GM19239 (cell line): ENCODE data around the gene SUSD2.
A peak's percentile ranks its signal among the peaks of the same experiment; 100 is the strongest.
"Not testable (repeated sequence)": the region's sequence is repeated elsewhere in the genome, so short reads cannot be mapped to it uniquely, and the experiment has no call there.

Source experiments
- DNase-seq: peaks from one replicate; pipeline ENCODE4 v3.0.0; 2011; ENCODE audit warnings: low spot score; ENCODE audit not compliant: insufficient read length
- FAIRE-seq: peaks from 2 replicates; lab custom pipeline; 2011; peaks lifted over from hg19 to GRCh38; lab: Jason Lieb, UNC

SUSD2 gene

DNA sequence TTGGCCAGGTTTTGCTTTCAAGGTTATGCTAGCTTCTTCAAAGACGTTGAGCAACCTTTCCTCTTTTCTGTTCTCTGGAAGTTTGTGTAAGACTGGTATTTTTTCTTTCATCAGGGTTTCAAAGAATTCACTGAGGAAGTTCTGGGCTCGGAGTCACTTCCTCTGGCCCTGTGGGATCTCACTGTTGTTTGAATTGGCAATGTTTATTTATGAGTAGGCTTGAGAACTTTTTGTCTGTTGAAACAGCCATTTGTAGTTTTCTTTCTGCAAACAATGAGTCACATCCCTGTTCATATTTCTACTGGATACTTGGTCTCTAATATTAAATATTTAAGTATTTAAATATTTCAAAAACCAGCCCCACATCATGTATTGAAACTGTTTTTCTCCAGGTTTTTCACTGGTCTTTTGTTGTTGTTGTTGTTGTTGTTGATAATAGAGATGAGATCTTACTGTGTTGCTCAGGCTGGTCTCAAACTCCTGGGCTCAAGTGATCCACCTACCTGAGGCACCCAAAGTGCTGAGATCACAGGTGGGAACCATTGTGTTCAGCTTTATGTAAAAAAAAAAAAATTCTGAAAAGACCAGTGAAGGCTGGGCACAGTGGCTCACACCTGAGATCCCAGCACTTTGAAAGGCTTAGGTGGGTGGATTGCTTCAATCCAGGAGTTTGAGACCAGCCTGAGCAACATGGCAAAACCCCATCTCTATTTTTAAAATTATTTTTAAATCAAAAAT, 26.9 kb downstream of the SUSD2 start:
- no peak for DNase-seq
- no peak for FAIRE-seq

DNA sequence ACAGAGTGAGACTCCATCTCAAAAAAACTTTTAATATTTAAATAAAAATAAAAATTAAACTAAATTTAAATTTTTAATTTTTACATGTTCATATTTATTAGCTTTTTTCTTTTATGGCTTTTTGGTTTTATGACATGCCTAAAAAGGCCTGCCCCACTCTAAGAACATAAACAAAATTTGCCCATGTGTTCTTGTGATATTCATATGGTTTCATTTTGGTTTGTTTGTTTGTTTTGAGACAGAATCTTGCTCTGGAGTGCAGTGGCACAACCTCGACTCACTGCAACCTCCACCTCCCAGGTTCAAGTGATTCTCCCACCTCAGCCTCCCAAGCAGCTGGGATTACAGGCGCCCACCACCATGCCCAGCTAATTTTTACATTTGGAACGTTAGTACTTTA, 27.7 kb downstream of the SUSD2 start:
- DNase-seq: no peak
- FAIRE-seq: no peak

DNA sequence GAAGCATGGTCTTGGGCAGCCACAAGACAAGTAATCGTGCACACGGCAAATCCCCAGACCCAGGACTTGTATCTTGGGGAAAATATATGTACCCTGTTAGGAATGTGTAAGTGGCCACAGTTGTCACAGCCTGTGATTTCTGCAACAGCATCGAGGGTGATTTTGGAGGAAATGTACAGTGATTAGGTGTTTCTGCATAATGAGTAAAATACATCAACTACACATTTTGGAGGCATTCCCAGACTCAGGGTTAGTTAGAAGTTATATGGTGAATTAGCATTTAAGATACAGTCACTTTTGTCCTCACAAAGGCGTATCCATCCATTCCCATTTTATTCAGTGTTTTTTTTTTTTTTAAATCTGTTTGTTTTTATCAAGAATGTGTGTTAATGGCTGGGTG, 28.4 kb downstream of the SUSD2 start:
- FAIRE-seq: no peak
- no peak for DNase-seq

DNA sequence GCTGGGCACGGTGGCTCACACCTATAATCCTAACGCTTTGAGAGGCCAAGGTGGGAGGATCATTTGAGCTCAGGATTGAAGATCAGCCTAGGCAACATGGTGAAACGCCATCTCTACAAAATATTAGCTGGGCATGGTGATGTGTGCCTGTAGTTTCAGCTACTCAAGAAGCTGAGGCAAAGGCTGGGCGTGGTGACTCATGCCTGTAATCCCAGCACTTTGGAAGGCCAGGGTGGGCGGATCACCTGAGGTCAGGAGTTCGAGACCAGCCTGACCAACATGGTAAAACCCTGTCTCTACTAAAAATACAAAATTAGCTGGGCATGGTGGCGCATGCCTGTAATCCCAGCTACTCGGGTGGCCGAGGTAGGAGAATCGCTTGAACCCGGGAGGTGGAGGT, 29.1 kb downstream of the SUSD2 start:
- FAIRE-seq, DNase-seq: not testable (repeated sequence)

DNA sequence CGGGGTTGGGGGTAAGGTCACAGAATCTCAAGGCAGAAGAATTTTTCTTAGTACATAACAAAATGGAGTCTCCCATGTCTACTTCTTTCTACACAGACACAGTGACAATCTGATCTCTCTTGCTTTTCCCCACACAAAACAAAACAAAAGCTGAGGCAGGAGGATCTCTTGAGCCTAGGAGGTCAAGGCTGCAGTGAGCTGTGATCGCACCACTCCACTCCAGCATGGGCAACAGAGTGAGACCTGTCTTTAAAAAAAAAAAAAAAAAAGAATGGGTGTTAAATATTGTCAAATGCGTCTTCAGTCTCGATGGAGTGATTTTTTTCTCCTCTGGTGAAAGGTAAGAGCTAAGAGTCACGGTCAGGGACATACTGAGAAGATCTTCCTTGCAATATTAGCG, 30.4 kb downstream of the SUSD2 start:
- FAIRE-seq, DNase-seq: not testable (repeated sequence)

DNA sequence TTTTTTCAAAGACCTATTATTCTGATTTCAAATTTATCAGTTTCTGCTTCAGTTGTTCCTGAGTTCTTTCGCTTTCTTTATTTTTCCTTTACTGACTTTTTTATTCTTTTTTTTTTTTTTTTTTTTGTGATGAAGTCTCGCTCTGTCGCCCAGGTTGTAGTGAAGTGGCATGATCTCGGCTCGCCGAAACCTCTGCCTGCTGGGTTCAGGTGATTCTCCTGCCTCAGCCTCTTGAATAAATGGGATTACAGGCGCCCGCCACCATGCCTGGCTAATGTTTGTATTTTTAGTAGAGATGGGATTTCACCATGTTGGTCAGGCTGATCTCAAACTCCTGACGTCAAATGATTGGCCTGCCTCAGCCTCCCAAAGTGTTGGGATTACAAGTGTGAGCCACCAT, 31.8 kb downstream of the SUSD2 start:
- FAIRE-seq: not testable (repeated sequence)

DNA sequence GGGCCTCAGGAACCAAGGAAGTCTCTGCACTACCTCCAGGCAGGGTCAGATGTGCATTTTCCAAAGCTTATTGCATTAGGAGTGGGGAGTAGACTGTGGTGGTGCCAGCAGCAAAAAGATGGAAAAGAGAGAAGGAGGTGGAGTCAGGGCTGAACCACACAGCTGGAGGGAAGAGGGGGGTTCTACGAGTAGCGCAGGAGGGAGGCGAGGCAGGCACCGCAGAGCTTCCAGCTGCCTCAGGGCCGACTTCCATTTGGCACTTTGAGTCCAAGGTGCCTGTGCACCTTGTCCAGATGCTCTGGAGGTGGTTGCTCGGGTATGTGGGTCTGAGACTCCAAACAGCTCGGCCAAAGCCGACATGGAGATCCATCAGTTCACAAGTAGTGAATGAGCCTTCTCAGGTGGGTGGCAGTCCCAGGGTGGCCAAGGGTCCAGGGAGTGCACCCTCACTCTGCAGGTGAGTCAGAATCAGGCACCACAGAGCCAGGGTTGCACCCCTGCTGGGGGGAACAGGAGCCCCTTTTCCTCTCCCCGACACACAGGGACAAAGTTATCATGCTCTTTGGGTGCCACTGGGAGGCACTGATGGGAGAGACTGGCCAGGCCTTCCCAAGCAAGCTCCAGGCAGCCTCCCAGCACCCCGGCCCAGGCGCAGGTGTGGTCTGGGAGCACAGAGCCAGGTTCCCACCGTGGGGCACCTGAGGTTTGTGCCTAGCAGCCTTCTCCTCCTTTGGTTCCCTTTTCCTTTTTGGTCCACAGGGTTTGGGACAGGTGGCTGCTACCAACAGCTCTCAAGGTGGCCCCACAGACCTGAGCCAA, 33.4 kb downstream of the SUSD2 start:
- no peak for FAIRE-seq

More for the DNA sequence above, 31.8 kb downstream of the SUSD2 start:
- DNase-seq: not testable (repeated sequence)

DNA sequence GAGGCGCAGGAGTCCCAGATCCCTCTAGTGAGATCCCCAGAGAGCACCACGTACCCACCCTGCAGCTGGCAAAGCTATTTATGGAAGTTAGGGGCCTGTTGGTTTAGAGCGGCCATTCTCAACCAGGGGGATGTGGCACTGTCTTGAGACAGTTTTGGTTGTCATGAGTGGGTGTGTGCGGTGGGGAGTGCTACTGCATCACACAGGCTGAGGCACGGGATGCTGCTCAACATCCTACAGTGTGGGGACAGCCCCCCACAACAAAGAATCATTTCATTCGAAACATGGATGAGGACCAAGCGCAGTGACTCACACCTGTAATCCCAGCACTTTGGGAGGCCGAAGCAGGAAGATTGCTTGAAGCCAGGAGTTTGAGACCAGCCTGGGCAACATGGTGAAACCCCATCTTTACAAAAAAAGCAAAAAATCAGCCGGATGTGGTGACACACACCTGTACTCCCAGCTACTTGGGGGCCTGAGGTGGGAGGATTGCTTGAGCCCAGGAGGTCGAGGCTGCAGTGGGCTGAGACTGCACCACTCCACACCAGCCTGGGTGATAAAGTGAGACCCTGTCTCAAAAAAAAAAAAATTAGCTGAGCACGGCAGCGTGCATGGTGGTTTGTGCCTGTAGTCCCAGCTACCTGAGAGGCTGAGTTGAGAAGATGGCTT, 35.4 kb downstream of the SUSD2 start:
- FAIRE-seq: no peak
- DNase-seq: no peak

More for the DNA sequence above, 33.4 kb downstream of the SUSD2 start:
- no peak for DNase-seq

DNA sequence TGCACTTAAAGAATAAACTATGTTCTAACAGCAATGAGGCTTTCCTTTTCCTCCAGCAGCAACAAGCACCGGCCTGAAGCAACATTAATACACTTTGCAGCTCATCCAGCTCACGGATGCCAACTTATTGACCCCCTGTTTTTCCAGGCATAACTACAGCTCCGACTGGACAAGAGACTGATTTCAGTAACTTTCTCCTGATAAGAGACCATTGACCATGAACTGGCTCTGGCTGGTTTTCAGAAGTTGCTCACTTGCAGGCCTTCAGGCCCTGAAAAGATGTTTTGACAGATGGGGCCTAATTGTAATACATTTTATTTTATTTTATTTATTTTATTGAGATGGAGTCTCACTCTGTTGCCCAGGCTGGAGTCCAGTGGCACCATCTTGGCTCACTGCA, 36.1 kb downstream of the SUSD2 start:
- no peak for FAIRE-seq
- DNase-seq: no peak

DNA sequence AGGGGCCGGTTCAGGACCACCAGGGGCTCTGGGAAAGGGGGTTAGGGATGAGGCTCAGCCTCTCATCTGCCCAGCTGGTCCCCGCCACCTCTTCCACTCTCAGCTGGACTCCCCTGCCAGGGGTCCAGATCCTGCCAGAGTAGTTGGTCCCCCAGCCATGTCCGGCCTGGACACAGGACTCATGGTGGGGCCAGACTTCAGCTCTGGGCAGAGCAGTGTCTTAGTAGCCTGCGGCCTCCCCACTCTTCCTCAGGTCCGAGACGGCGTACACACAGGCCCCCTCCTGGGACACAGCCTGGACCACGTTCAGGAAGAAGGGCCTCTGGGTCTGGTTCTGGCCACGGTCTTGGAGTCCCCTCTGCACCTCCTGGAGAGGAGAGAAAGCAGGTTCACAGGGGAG, 38.5 kb downstream of the SUSD2 start:
- DNase-seq: no peak
- no peak for FAIRE-seq

DNA sequence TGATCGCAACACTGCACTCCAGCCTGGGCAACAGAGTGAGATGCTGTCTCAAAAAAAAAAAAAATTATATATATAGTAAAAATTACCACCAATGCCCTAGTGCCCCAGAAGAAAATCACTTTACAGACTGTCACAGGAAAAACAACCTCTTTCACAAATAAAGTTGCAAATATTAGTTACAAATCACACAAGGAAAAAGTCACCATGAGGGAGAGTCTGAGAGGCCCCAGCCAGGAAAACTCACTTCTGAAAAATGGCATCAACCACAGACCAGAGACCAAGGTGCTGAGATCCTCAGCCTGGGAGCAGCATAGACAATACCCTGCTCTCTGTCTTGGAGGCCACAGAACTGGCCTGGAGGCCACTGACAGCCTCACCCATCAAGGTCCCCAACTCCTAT, 43.2 kb downstream of the SUSD2 start:
- DNase-seq (no peak), FAIRE-seq (no peak)

DNA sequence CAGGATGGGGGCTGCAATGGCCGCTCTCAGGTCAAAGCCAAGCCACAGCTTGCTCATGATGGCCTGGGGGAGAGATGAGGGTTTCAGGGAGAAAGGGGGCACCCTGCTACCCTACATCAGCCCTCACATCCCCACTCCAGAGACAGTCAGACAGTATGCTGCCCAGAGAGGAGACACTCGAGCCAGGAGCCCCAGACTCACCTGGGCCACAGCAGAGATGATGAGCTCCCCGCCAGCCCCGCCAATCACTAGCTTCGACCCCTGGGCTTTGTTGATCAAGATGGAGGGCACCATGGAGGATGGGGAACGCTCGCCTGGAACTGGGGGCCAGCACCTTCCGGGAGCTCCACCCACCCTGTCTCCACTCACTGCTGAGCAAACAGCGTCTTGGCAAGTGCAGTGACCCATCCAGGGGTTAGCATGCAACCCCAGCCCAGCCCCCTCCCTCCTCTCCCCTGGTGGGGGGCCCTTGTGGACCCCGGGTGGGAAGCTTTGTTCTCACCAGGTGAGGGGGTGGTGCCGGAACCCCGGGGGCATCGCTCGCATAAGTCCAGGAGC, 43.8 kb downstream of the SUSD2 start:
- DNase-seq (no peak), FAIRE-seq (no peak)

DNA sequence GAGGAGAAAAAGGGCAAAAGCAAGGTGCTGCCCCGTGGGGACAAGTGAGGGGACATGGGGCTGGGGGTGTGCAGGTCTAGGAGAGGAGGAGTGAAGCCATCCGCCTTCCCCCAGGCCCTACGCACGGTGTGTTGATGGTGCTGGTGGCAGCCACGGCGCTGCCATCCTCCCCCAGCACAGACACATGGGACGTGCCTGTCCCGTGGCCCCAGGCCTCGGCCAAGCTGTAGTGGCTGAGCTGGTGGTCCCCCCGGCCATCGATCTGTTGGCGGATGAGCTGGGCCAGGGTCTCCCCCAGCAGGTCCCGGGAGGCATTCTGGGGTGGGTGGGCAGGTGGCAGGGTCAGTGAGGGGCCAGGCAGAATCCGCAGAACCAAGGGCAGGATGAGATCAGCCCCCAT, 44.7 kb downstream of the SUSD2 start:
- DNase-seq (no peak), FAIRE-seq (no peak)

DNA sequence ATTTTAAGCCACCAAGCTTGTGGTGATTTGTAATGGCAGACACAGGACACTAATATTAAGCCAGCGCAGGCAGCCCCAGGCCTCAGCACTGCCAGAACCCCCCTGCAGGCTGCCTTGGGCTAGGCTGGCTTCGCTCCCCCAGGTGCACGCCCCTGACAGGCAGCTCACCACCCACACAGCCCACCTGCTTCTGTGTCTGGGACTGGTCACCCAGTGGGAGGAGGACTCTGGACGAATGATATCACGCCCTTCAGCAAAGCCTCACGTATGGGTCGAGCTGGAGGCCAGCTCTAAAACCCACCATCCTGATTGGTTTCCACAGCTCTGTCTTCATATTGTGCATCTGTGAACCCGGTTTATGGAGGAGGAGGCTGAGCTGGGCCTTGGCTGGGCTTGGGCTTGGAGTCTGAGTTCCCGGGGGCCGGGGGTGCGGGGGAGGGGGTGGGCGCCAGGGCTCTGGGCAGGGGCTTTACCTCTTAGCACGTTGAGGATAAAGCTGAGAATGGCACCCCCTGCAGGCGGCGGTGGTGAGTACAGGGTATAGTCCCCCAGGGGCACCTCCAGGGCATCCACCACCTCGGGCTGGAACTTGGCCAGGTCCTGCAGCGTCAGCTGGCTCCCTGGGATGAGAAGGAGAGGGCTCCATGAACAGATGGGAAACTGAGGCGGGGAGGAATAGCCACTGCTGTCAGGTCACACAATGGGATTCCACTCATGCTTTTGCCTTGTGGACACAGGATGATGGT, 49.8 kb downstream of the SUSD2 start:
- DNase-seq (peak; percentile 53), FAIRE-seq (no peak)

DNA sequence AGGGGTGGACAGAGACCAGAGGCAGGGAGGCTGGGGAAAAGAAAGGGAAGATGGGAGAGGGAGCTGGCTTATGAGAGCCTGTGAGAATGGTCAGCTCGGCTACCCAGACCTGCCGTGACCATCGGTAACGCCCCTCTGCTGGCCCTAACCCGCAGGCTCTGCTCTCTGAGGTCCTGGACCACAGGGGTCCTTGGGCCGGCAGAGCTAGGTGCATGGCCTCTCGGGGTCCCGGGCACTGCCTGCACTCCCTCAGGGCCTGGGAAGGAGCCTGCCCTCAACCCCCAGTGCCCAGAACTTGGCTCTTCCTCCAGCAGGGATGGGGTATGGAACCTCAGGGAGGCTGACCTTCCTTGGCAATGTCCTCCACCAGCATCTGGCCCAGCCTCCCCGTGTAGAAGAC, 50.4 kb downstream of the SUSD2 start:
- DNase-seq (no peak), FAIRE-seq (no peak)

DNA sequence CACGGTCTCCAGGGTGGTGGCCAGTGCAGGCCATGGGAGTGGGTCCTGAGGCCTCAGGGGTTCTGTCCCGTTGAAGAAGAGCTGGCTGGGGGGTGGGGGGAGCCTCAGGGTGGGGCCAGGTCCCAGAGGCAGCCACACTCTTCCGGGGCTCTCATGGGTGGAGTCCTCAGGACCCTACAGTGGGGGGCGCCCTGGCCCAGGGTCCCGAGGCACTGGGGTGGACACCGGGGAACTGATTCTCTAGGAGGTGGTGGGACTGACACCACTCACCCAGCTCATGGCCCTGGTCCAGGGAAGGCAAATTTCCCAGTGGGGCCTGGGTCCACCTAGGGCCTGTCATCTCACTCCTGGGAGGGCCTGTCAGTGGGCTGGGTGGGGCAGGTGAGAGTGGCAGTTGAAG, 50.8 kb downstream of the SUSD2 start:
- FAIRE-seq: no peak
- no peak for DNase-seq

DNA sequence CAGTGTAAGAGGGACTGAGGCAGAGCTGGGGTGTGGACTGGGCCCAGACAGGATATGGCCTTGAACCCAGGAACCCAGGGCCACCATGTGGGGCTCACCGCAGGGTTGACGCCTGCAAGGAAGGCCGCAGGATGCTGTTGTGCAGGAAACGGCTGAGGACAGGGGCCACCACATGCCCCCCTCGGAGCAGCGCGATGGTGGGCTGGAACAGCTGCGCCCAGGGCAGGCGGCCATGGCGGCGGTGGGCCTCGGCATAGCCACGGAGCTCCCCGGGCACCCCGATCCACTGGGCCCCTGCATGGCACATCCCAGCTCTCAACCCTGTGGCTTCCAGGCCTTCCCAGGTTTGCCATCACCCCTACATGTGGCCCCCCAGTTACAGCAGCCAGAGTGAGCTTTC, 51.4 kb downstream of the SUSD2 start:
- DNase-seq: no peak
- no peak for FAIRE-seq

DNA sequence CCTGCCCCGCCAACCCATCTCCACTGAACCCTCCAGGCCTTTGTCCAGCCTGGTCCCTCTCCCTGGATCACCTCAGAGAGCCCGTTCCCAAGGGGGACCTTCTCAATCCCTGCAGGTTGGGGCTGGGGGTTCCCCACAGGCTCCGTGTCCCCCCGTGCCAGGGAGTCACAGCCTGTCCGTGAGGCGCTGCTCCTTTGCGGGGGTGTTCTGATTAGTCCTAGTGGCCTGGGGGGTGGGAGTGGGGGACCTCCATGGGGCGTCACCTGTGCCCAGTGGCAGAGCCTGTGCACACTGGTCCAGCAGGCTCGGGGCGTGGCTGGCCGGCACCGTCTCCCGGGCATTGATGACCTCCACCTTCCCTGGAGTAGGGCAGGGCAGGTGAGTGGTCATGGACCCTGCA, 51.9 kb downstream of the SUSD2 start:
- FAIRE-seq (no peak), DNase-seq (no peak)

DNA sequence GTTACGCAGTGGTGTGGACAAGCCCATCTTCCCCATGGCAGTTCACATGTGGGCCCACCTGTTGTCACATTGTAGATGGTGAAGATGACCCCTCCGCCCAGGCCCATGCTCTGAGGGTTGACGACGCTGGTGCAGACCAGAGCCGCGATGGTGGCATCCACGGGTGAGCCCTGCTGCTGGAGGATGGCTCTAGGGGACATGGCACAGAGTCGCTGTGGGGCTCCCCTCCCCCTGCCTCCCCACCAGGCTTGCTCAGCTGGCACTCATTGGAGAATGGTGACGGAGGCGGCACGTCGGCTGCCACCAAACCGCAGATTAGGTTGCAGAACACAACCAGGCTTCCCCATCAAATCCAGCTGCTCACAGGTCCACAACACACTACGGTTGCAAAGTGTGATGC, 52.5 kb downstream of the SUSD2 start:
- DNase-seq (no peak), FAIRE-seq (no peak)

DNA sequence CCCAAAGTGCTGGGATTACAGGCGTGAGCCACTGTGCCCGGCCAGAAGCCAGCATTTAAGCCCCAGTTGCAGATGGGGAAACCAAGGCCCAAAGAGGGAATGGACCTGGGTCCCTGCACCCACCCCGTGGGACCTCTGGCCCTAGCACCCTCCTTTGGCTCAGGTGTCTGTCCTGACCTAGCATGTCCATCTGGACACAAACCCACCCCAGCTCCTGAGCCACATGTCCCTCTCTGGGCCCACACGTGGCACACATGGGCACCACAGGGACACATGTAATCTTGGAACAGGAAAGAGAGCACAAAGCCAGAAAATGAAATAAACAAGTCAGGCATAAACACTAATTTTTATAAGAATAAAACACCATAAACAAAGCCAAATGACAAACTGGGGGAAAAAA, 54.0 kb downstream of the SUSD2 start:
- DNase-seq: no peak
- no peak for FAIRE-seq
